Measurements from ENCODE around the gene USP15. TPM values are rescaled to one million over a fixed set of nuclear protein-coding genes. Genes with fewer than 3 reads are reported as not detected.

Gene USP15
- total and polyA plus RNA-seq, 2 donors (not counting 3 experiments of a cell fraction or from before 2014, with no cell fraction given) = 20.0 to 61.8 TPM

GRCh38 chr12:62361048-62361447, 100.8 kb downstream of the USP15 start:
- Histone ChIP-seq H3K4me3 (replicated peaks in 1 of 3; ENCODE audit: insufficient read depth in 1 of 3, low read depth in 1 of 3, low read length in 3 of 3) (no peak overlapping the region), H3K9ac (replicated peaks; ENCODE audit: extremely low read depth, insufficient read depth, low read length) (no peak overlapping the region), H3K4me2 (ENCODE audit: insufficient read depth, low read length) (no peak overlapping the region), H3K9me1 (replicated peaks; ENCODE audit: control insufficient read depth, extremely low read depth, insufficient read depth, low read length) (no peaks in the 10 kb centered on the region), H2AFZ (ENCODE audit: low read depth, low read length) (no peak overlapping the region), H3K4me1 (ENCODE audit: control insufficient read depth, extremely low read depth, insufficient read depth, low read length) (no peaks in the 10 kb centered on the region), H3K36me3 (ENCODE audit: control insufficient read depth in 2 of 2, extremely low read depth in 1 of 2, insufficient read depth in 2 of 2, low read length in 2 of 2) (no peaks in the 10 kb centered on the region), H3K79me2 (ENCODE audit: control insufficient read depth, insufficient read depth, low read length) (peaks cover 17% of the 10 kb centered on the region), H3K27ac (ENCODE audit: insufficient read depth, low read depth, low read length) (no peak overlapping the region), H4K20me1 (replicated peaks; ENCODE audit: control insufficient read depth, extremely low read depth, insufficient read depth, low read length) (no peaks in the 10 kb centered on the region), H3K27me3 (ENCODE audit: control insufficient read depth in 2 of 2, insufficient read depth in 2 of 2, low read length in 2 of 2) (no peaks in the 10 kb centered on the region), H3K9me3 (replicated peaks; ENCODE audit: control insufficient read depth, insufficient read depth, low read length) (no peaks in the 10 kb centered on the region)
- CTCF ChIA-PET = no interaction called here
- TF ChIP-seq MAX (IDR thresholded peaks at IDR 0.05; ENCODE audit: insufficient read depth, insufficient read length) = no peak
- no peak for TF ChIP-seq FOS (IDR thresholded peaks at IDR 0.05; ENCODE audit: borderline replicate concordance, insufficient read depth, low read length)
- no peak for TF ChIP-seq MYC (IDR thresholded peaks at IDR 0.05; ENCODE audit: low read depth, low read length)
- no peak for TF ChIP-seq JUN (IDR thresholded peaks at IDR 0.05; ENCODE audit: borderline replicate concordance, insufficient read depth, insufficient read length, low read depth)
- BruUV-seq (replicated peaks) = no TSS peak
- FAIRE-seq (no peak), DNase-seq (ENCODE audit: low read depth, low spot score) (no peak)
- dilution Hi-C loops (cut with MboI; ENCODE audit: extremely low pct_ligation_motif_present, low sequenced_read_pairs) (no loop called here), intact Hi-C loops (cut with micrococcal nuclease) (no loop called here)
- POLR2A ChIA-PET = no interaction called here

GRCh38 chr12:62363506-62363905, 103.3 kb downstream of the USP15 start:
- DNase-seq (ENCODE audit: low read depth, low spot score) (no peak), FAIRE-seq (no peak)
- H3K27me3 ChIP-seq (ENCODE audit: control insufficient read depth in 2 of 2, insufficient read depth in 2 of 2, low read length in 2 of 2) = no peaks in the 10 kb centered on the region
- intact Hi-C loops (cut with micrococcal nuclease) = no loop called here
- no peak overlapping the region for H3K9ac ChIP-seq (replicated peaks; ENCODE audit: extremely low read depth, insufficient read depth, low read length)
- CTCF ChIA-PET = no interaction called here
- H3K36me3 ChIP-seq (ENCODE audit: control insufficient read depth in 2 of 2, extremely low read depth in 1 of 2, insufficient read depth in 2 of 2, low read length in 2 of 2) = no peaks in the 10 kb centered on the region
- H3K27ac ChIP-seq (ENCODE audit: insufficient read depth, low read depth, low read length) = no peak overlapping the region
- no peaks in the 10 kb centered on the region for H3K9me1 ChIP-seq (replicated peaks; ENCODE audit: control insufficient read depth, extremely low read depth, insufficient read depth, low read length)
- H3K79me2 ChIP-seq (ENCODE audit: control insufficient read depth, insufficient read depth, low read length) = peaks cover 23% of the 10 kb centered on the region
- H4K20me1 ChIP-seq (replicated peaks; ENCODE audit: control insufficient read depth, extremely low read depth, insufficient read depth, low read length) = no peaks in the 10 kb centered on the region
- dilution Hi-C loops (cut with MboI; ENCODE audit: extremely low pct_ligation_motif_present, low sequenced_read_pairs) = no loop called here
- POLR2A ChIA-PET = no interaction called here
- no peak overlapping the region for H2AFZ ChIP-seq (ENCODE audit: low read depth, low read length)
- no TSS peak for BruUV-seq (replicated peaks)
- H3K4me2 ChIP-seq (ENCODE audit: insufficient read depth, low read length) = no peak overlapping the region
- TF ChIP-seq MYC (IDR thresholded peaks at IDR 0.05; ENCODE audit: low read depth, low read length) = no peak
- TF ChIP-seq GATA2 (IDR thresholded peaks at IDR 0.05; ENCODE audit: insufficient read depth, insufficient read length, low read depth, low read length) = no peak
- TF ChIP-seq POLR2AphosphoS5 (IDR thresholded peaks at IDR 0.05; ENCODE audit: insufficient read depth, low read depth, low read length) = no peak
- TF ChIP-seq CTCF (IDR thresholded peaks at IDR 0.05; ENCODE audit: extremely low read depth in 1 of 2, insufficient read depth in 1 of 2, low read depth in 1 of 2, low read length in 2 of 2) = no peak
- no peak for TF ChIP-seq MAX (IDR thresholded peaks at IDR 0.05; ENCODE audit: insufficient read depth, insufficient read length)
- TF ChIP-seq JUN (IDR thresholded peaks at IDR 0.05; ENCODE audit: borderline replicate concordance, insufficient read depth, insufficient read length, low read depth) = no peak
- TF ChIP-seq POLR2A (IDR thresholded peaks at IDR 0.05; ENCODE audit: low read depth, low read length) = no peak
- no peak for TF ChIP-seq EZH2 (IDR thresholded peaks at IDR 0.05; ENCODE audit: borderline replicate concordance, low read depth, low read length, severe bottlenecking)
- no peak for TF ChIP-seq FOS (IDR thresholded peaks at IDR 0.05; ENCODE audit: borderline replicate concordance, insufficient read depth, low read length)
- H3K9me3 ChIP-seq (replicated peaks; ENCODE audit: control insufficient read depth, insufficient read depth, low read length) = no peaks in the 10 kb centered on the region
- H3K4me1 ChIP-seq (ENCODE audit: control insufficient read depth, extremely low read depth, insufficient read depth, low read length) = no peaks in the 10 kb centered on the region
- no peak overlapping the region for H3K4me3 ChIP-seq (replicated peaks in 1 of 3; ENCODE audit: insufficient read depth in 1 of 3, low read depth in 1 of 3, low read length in 3 of 3)

Data from endothelial cell of umbilical vein (primary cell).